IMR-90 (cell line): ENCODE measurements around the gene LCP1.

Experiments
- CTCF ChIP-seq: conservative IDR thresholded peaks from 2 replicates; pipeline ENCODE4 v1.5.1; 2012; ENCODE audit warnings: mild to moderate bottlenecking, low read depth, low read length, improper control_type of control experiment
- ELK1 ChIP-seq: fragments of 150-350 bp; IDR thresholded peaks from 2 replicates; pipeline ENCODE4 v1.6.1; 2016; ENCODE audit warnings: low read depth, mild to moderate bottlenecking, low read length, moderate library complexity, borderline replicate concordance
- FOS ChIP-seq: fragments of 150-350 bp; IDR thresholded peaks from 2 replicates; pipeline ENCODE4 v1.6.1; 2016; ENCODE audit warnings: low read depth, low read length
- MAFK ChIP-seq: IDR thresholded peaks from 2 replicates; pipeline ENCODE4 v1.6.1; 2012; ENCODE audit warnings: low read depth, low read length, improper control_type of control experiment
- NFE2L2 ChIP-seq: fragments of 150-350 bp; IDR thresholded peaks from 2 replicates; pipeline ENCODE4 v1.6.1; 2016; ENCODE audit warnings: low read depth, mild to moderate bottlenecking, low read length
- POLR2A ChIP-seq: IDR thresholded peaks from 2 replicates; pipeline ENCODE4 v1.6.1; 2012; ENCODE audit warnings: mild to moderate bottlenecking, low read depth, low read length
- RAD21 ChIP-seq: IDR thresholded peaks from 2 replicates; pipeline ENCODE4 v1.6.1; 2012; ENCODE audit warnings: low read length, improper control_type of control experiment
- RCOR1 ChIP-seq: IDR thresholded peaks from 2 replicates; pipeline ENCODE4 v1.6.1; 2012; ENCODE audit warnings: mild to moderate bottlenecking, low read length, improper control_type of control experiment; ENCODE audit not compliant: insufficient replicate concordance
- RFX5 ChIP-seq: IDR thresholded peaks from 2 replicates; pipeline ENCODE4 v1.8.0; 2012; ENCODE audit warnings: low read depth, mild to moderate bottlenecking, low read length, moderate library complexity
- SMC3 ChIP-seq: fragments of 150-350 bp; IDR thresholded peaks from 2 replicates; pipeline ENCODE4 v1.6.1; 2016; ENCODE audit warnings: low read depth, mild to moderate bottlenecking, antibody characterized with exemption, low read length, moderate library complexity
- USF2 ChIP-seq: fragments of 150-350 bp; IDR thresholded peaks from 2 replicates; pipeline ENCODE4 v1.6.1; 2017; ENCODE audit warnings: mild to moderate bottlenecking, antibody characterized with exemption, low read length, low read depth

GRCh38 chr13:46169758-46170157, 12.2 kb downstream of the LCP1 start:
- TF ChIP-seq CTCF (no peak), POLR2A (no peak), NFE2L2 (no peak), SMC3 (no peak), MAFK (no peak), FOS (no peak), RCOR1 (no peak), ELK1 (no peak), RAD21 (no peak), USF2 (no peak), RFX5 (no peak)
